GM12878 (cell line): ENCODE measurements around the gene SYCP2. TPM values are rescaled to one million over a fixed set of nuclear protein-coding genes. Genes with fewer than 3 reads are reported as not detected.

Experiments
- ATAC-seq: fragments of 200-7000 bp; cut with Tn5 transposase; 3 replicates; pipeline ENCODE4 v1.9.1; 2020; ENCODE audit warnings: mild to moderate bottlenecking, moderate library complexity
- BruUV-seq: library from RNA; stranded (reverse); fragments of 400-500 nt; replicated peaks from 2 replicates; lab custom pipeline; 2021; lab: Mats Ljungman, UMichigan
- CTCF ChIA-PET: fragments of 300-600 bp; sonication (Branson Sonifier 250); formaldehyde crosslinking; extraction: SDS; loops from one replicate; lab custom pipeline; 2021; ENCODE audit warnings: inconsistent platforms; lab: Yijun Ruan, JAX
- POLR2A ChIA-PET: fragments of 350-600 bp; formaldehyde crosslinking; extraction: SDS; loops from one replicate; lab custom pipeline; 2021; ENCODE audit warnings: inconsistent platforms; lab: Charles Lee
- RAD21 ChIA-PET: fragments of 300-600 bp; sonication (Branson Sonifier 250); formaldehyde crosslinking; loops from one replicate; lab custom pipeline; 2023; ENCODE audit warnings: antibody characterized with exemption; ENCODE audit not compliant: unreplicated experiment; lab: Charles Lee
- SMC1A ChIA-PET: fragments of 300-600 bp; sonication (Branson Sonifier 250); formaldehyde crosslinking; loops from one replicate; lab custom pipeline; 2023; ENCODE audit not compliant: unreplicated experiment, uncharacterized antibody; lab: Charles Lee
- DNase-seq: peaks from one replicate; pipeline ENCODE4 v3.0.0-alpha.2; 2011; ENCODE audit warnings: low read depth, low spot score
- FAIRE-seq: peaks from 3 replicates; lab custom pipeline; 2011; peaks lifted over from hg19 to GRCh38; lab: Jason Lieb, UNC
- H2AFZ ChIP-seq: 2 replicates; pipeline ENCODE4 v1.6.0; 2011; ENCODE audit warnings: low read depth, low read length, control low read depth; ENCODE audit not compliant: control insufficient read depth
- H3K27ac ChIP-seq: 2 replicates; pipeline ENCODE4 v1.5.1; 2011; ENCODE audit warnings: control low read depth; ENCODE audit not compliant: control insufficient read depth, insufficient read depth
- H3K27me3 ChIP-seq, 2 experiments: replicated peaks in 1 of 2; 2 replicates each; pipeline versions ENCODE4 v1.6.0 to v1.6.1; 2011; ENCODE audit warnings: low read length in 1 of 2; ENCODE audit not compliant: control insufficient read depth in 2 of 2, insufficient read depth in 2 of 2
- H3K36me3 ChIP-seq, 2 experiments: 2 replicates each; pipeline ENCODE4 v1.5.1; 2011; ENCODE audit warnings: low read length in 1 of 2; ENCODE audit not compliant: control insufficient read depth in 2 of 2, insufficient read depth in 2 of 2
- H3K4me1 ChIP-seq: 2 replicates; pipeline ENCODE4 v1.6.1; 2011; ENCODE audit warnings: mild to moderate bottlenecking, low read length, moderate library complexity, mixed read lengths; ENCODE audit not compliant: control insufficient read depth, insufficient read depth
- H3K4me2 ChIP-seq: 2 replicates; pipeline ENCODE4 v1.6.0; 2011; ENCODE audit warnings: control low read depth; ENCODE audit not compliant: control insufficient read depth, insufficient read depth
- H3K4me3 ChIP-seq: fragments of 200-600 bp; sonication (generic); 2 replicates; pipeline ENCODE4 v1.5.1; 2016
- H3K79me2 ChIP-seq: 2 replicates; pipeline ENCODE4 v1.6.0; 2011; ENCODE audit warnings: low read length; ENCODE audit not compliant: control insufficient read depth, insufficient read depth
- H3K9ac ChIP-seq: 2 replicates; pipeline ENCODE4 v1.8.0; 2011; ENCODE audit warnings: low read length, control low read depth, mixed read lengths; ENCODE audit not compliant: control insufficient read depth, insufficient read depth
- H3K9me3 ChIP-seq: replicated peaks from 3 replicates; pipeline ENCODE4 v1.5.1; 2011; ENCODE audit warnings: mild to moderate bottlenecking, low read length; ENCODE audit not compliant: control insufficient read depth, insufficient read depth
- H4K20me1 ChIP-seq: 2 replicates; pipeline ENCODE4 v1.6.0; 2011; ENCODE audit not compliant: control insufficient read depth, insufficient read depth
- BACH1 ChIP-seq: fragments of 450-650 bp; IDR thresholded peaks from 2 replicates; pipeline ENCODE4 v1.6.1; 2017; ENCODE audit warnings: mild to moderate bottlenecking, borderline replicate concordance
- CHD1 ChIP-seq: IDR thresholded peaks from 2 replicates; pipeline ENCODE4 v1.6.1; 2012; ENCODE audit warnings: low read depth, low read length, improper control_type of control experiment
- CTCF ChIP-seq, 3 experiments: IDR thresholded peaks in 2 of 3; conservative IDR thresholded peaks in 1 of 3; 2 replicates each; pipeline ENCODE4 v1.5.1; 2011; ENCODE audit warnings: low read depth in 3 of 3, low read length in 3 of 3, mild to moderate bottlenecking in 3 of 3, control low read depth in 2 of 3, moderate library complexity in 2 of 3, inconsistent platforms in 1 of 3, mixed read lengths in 1 of 3; ENCODE audit not compliant: control insufficient read depth in 2 of 3, insufficient read depth in 1 of 3; ENCODE audit errors: extremely low read depth in 1 of 3
- ESRRA ChIP-seq: IDR thresholded peaks from 2 replicates; pipeline ENCODE4 v1.6.1; 2012; ENCODE audit warnings: mild to moderate bottlenecking, low read length, improper control_type of control experiment
- PBX3 ChIP-seq: IDR thresholded peaks from 2 replicates; pipeline ENCODE4 v1.6.1; 2011; ENCODE audit warnings: mild to moderate bottlenecking, low read depth, low read length, moderate library complexity; ENCODE audit not compliant: insufficient replicate concordance
- WGBS: methylation state at CpG from one replicate; pipeline ENCODE4 v1.1.6; 2016; ENCODE audit warnings: low lambda C conversion rate; ENCODE audit not compliant: insufficient replicate concordance, insufficient coverage; ENCODE audit errors: missing lambda C conversion rate; 5-methylcytosine and 5-hydroxymethylcytosine counted together
- in situ Hi-C: fragments of 300-500 bp; cut with MboI; formaldehyde crosslinking; loops from 9 replicates; pipeline ENCODE4 v1.14.3; 2018; ENCODE audit warnings: mixed read lengths
- intact Hi-C: fragments of 100-400 bp; cut with micrococcal nuclease; formaldehyde crosslinking; loops from one replicate; pipeline ENCODE4 v1.14.2; 2022; ENCODE audit not compliant: unreplicated experiment
- polyA plus RNA-seq, 11 experiments: library from polyadenylated mRNA; depleted of rRNA in 4 of 11; unstranded in 6 of 11; stranded (reverse) in 5 of 11; fragments of >200 nt; fragmentation: Nextera tagmentation in 4 of 11; fragmentation: Illumina TruSeq in 1 of 11; extraction: Ambion mirVana in 4 of 11; extraction: Trizol in 1 of 11; gene quantifications; 1 replicate in 1 of 11; 2 replicates in 10 of 11; pipeline versions ENCODE4 v1.2.1 to v1.2.3, GENCODE V29; 2011 to 2016; ENCODE audit warnings: inconsistent platforms in 2 of 11, missing spikeins in 2 of 11, low read depth in 1 of 11
- total RNA-seq, 4 experiments: library from RNA; depleted of rRNA in 3 of 4; stranded (reverse); fragments of >200 nt in 3 of 4; fragmentation: Illumina TruSeq in 1 of 4; extraction: Trizol in 1 of 4; gene quantifications; 2 replicates each; pipeline versions ENCODE4 v1.2.1 to v1.2.3, GENCODE V29; 2013 to 2021

Gene SYCP2
- total and polyA plus RNA-seq, 10 of the 15 experiments (the other 5 are each of a cell fraction or from before 2014, with no cell fraction given) = 0.01 to 0.18 (median 0.09) TPM; not detected in 2

- no peak for TF ChIP-seq CTCF (IDR thresholded peaks at IDR 0.05 in 2 of 3, conservative IDR thresholded peaks at IDR 0.05 in 1 of 3; ENCODE audit: control insufficient read depth in 2 of 3, extremely low read depth in 1 of 3, insufficient read depth in 1 of 3, low read depth in 3 of 3, low read length in 3 of 3)
- TF ChIP-seq BACH1 = no peak
- TF ChIP-seq CHD1 = no peak
- TF ChIP-seq PBX3 = no peak
- TF ChIP-seq ESRRA = no peak
- in situ Hi-C loops = no loop called here
- H3K27ac ChIP-seq = no peak overlapping the region
- CTCF ChIA-PET = interaction anchor here (12.8 kb wide), 1 partner anchor 8 kb away, joined by 173 read pairs; the partner anchor contains the start of genes FAM217B, PPP1R3D and SYCP2
- ATAC-seq = no peak
- RAD21 ChIA-PET = interaction anchor here (1.2 kb wide), 1 partner anchor 9 kb away, joined by 3 read pairs; no protein-coding TSS in a partner anchor
- POLR2A ChIA-PET = no interaction called here
- peaks cover 6% of the 10 kb centered on the region for H3K4me1 ChIP-seq
- peaks cover 7% of the 10 kb centered on the region; the same call in 1 of the 2 replicates for H3K79me2 ChIP-seq
- no TSS peak for BruUV-seq
- no peak for FAIRE-seq
- no peaks in the 10 kb centered on the region for H4K20me1 ChIP-seq
- H3K9me3 ChIP-seq = no peaks in the 10 kb centered on the region
- no peaks in the 10 kb centered on the region for H3K27me3 ChIP-seq
- WGBS = 100% methylated on average over 2 of the region's 2 CpGs
- H3K4me3 ChIP-seq = no peak overlapping the region
- DNase-seq = no peak
- SMC1A ChIA-PET = interaction anchor here (0.7 to 1.1 kb wide), 3 partner anchors 10 to 41 kb away, joined by 3 to 4 read pairs (median 3); no protein-coding TSS in a partner anchor
- no peak overlapping the region for H3K4me2 ChIP-seq
- no peak overlapping the region for H3K9ac ChIP-seq
- intact Hi-C loops = loop anchor here (10.0 kb wide), 1 partner anchor 109 kb away; no protein-coding TSS in a partner anchor
- peaks cover 0 to 1% of the 10 kb centered on the region in 2 experiments; a peak in 1 of 4 replicates for H3K36me3 ChIP-seq
- H2AFZ ChIP-seq = no peak overlapping the region
Measured at GRCh38 chr20:59945731-59946130, 12.3 kb upstream of the SYCP2 start.
